ENCODE data around the gene SUN5.
"Not testable (repeated sequence)": the region's sequence is repeated elsewhere in the genome, so short reads cannot be mapped to it uniquely, and the experiment has no call there.

The SUN5 gene

DNA sequence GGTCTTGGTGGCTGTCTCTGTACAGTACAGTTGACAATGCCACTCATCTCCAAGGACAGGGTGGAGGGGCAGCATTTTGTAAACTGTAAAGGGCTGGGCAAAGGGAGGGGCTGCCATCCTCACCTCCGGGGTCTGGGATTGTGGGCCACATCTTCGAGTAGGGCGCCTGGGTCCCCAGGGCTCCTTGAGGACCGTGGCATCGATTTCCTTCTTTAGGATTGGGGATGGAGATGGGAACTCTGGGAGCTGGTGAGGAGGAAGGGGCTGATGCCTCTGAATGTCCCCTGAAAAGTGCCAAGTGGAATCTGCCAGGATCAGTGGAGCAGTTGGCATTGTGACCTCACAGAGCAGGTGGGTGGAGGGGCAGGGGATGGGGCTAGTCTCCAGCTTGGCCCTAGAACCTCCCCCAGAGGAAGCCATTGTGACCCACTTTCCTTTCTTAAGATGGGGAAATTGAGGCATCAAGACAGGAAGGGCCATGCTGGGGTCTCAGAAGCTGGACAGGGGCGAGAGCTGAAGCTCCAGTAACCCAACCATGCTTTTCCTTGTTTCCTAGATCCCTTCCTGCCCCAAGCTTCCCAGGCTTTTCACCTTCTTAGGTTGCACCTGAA, at the start of gene SUN5:
SUN5 (minus strand) TSS at position 293 of the 611 bp plus-strand sequence; CDS start at position 200, 93 bp downstream.
- no peak for DNase-seq (ENCODE audit: low read depth)

- DNase-seq (ENCODE audit: low read depth) = no peak
Measured at GRCh38 chr20:33053291-33054106, 49.3 kb upstream of the SUN5 start, which contains the start of gene BPIFB3. Gene BPIFB3, plus strand, starts transcription at chr20:33053903. Its CDS starts 1,533 bp downstream, at chr20:33055436.

DNA sequence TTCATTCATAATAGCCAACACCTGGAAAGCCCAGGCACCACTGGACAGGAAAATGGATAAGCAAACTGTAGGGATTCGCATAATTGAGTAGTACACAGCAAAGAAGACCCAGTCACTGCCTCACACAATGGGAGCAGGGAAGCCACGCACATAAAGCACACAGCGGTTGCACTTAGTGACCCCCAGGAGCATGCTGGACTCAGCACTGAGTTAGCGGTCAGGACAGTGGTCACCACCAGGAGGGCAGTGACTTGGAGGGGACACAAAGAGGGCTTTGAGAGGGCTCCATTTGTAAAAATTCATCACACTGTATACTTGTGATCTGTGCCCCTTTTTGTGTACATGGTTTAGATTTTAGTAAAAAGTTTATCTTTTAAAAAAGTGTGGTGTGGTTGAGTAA, 47.1 kb upstream of the SUN5 start:
- DNase-seq (ENCODE audit: low read depth) = no peak

DNA sequence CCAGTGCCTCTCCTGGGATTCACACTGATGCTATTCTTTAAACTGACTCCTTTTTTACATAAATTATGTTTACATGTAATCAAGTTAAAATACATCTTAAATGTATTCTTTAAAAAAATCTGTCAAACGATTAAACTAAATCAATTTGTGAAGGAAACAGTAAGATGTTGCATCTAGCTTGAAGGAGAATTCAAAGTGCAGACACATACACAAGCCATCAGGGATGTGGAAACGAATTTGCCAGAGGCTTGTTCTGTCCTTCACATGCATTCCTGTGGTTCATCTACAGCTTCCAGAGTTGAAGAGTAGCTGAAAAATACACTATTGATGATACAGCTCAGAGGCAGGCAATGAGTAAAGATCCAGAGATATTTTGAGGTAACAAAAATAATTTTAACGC, 42.2 kb upstream of the SUN5 start:
- DNase-seq (ENCODE audit: low read depth) = no peak

DNA sequence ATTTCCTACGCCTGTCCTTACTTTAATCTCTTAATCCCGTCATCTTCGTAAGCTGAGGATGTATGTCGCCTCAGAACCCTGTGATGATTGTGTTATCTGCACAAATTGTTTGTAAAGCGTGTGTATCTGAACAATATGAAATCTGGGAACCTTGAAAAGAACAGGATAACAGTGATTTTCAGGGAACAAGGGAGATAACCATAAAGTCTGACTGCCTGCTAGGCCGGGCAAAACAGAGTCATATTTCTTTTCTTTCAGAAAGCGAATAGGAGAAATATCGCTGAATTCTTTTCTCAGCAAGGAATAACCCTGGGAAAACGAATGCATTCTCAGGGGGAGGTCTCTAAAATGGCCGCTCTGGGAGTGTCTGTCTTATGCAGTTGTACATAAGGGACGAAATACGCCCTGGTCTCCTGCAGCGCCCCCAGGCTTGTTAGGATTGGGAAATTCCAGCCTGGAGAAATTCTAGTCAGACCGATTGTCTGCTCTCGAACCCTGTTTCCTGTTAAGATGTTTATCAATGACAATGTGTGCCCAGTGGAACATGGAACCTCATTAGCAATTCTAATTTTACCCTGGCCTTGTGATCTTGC, 41.0 kb upstream of the SUN5 start:
- not testable (repeated sequence) for DNase-seq (ENCODE audit: low read depth)

DNA sequence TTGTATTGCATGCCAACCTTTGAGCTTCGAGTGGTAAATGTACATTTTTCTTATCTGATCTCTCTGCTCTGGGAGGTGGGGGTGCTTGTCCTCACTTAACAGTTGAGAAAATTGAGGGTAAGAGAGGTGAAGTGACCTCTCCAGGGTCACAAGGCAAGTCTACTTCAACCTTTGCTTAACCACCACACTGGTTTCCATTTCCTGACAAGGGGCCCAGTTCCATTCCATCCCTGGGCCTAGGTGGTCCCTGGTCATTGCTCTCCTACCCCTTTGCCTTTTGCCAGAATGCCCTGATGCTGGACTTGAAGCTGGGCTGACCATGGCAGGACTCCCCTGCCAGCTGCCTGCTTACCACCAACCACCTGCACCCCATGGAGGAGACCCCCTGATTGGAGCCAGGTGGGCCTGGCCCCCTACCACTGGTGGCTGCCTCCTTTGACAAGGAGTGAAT, 39.5 kb upstream of the SUN5 start:
- DNase-seq (ENCODE audit: low read depth) = no peak

DNA sequence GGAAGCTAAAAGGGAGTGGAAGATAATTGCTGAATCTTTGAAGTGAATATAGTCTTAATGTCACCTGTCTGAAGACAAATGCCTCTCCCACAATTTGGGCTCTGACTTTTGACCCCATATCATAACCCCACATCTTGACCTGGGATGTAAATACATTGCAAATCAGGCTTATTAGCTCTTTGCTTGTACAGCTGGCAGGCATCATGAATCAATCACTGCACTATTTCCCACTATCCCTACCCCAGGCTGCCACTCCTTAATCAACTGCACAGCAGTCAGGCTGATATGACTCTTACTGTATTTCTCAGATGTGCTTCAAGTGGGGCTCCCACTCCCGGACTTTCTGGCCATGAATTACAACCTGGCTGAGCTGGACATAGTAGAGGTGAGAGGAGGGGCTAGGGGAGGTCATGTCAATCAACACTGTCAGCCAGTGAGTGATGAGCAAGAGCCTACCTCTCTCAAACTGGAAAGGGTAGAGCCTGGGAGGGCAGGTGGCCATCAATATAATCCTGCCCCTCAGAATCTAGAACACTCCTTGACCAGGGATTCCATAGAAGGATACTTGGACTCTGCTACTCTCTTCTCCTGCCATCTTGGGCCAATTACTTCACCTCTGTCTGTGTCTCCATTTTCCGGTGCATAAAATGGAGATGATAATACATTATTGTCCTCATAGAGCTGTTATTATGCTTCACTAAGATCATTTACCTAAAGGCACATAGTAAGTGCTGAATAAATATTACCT, 38.9 kb upstream of the SUN5 start:
- no peak for DNase-seq (ENCODE audit: low read depth)

DNA sequence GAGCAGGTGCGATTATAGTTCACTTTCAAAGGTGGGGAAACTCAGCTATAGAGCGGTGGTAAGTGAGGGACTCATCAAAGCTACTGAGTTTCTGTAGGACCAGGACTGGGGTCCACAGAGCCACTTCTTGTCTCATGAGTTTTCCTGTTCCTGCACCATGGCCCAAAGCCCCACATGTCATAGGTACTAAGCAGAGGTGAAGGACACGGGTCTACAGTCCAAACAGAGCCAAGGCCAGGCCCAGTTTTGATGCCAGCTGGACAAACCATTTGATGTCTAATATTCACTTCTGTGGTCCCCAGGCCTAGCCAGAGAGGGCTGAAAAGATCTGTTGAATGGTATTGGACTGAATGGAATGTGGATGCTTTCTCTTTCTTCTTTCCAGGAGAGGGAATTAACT, 38.2 kb upstream of the SUN5 start:
- no peak for DNase-seq (ENCODE audit: low read depth)

- no peak for DNase-seq (ENCODE audit: low read depth)
Measured at GRCh38 chr20:33038243-33038642, 34.0 kb upstream of the SUN5 start.

DNA sequence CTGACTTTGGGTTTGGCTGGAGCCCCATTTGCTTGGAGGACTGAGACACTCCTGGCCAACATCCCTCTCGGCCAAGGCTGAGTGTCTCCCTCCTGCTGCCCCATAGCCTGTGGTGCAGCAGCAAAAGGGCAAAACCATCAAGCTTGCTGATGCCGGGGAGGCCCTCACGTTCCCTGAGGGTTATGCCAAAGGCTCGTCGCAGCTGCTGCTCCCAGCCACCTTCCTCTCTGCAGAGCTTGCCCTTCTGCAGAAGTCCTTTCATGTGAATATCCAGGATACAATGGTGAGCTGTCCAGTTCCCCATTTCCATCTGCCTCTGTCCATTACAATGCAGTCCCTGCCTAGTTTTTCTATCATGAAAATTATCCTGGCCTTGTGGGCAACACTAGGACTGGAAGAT, 33.2 kb upstream of the SUN5 start:
- DNase-seq (ENCODE audit: low read depth) = no peak

DNA sequence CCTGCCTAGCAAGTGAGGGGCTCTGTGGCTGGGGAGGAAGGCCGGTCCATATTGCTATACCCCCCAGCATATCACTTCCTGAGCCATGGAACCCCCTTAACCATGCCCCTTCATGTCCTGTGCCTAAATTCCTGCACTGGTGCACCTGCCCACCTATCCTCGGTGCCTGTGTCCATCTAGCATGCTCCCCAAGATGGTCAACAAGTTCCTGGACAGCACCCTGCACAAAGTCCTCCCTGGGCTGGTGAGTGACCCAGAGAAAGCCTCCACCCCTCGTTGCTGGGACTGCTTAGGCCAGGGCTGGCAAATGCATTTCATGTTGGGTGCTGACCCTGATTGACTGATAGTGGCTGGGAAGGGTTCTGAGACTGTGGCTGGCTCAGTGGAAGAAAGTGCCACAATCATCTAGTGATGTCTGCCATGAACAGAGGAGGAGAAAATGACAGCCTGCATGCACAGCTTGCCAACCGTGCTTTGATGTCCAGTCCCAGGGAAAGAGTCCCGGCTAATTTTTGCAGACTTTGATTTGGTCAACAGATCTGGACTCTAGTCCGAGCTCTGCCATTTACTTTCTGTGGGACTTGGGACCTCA, 30.8 kb upstream of the SUN5 start:
- DNase-seq (ENCODE audit: low read depth) = no peak

GRCh38 chr20:33034115-33034514, 29.9 kb upstream of the SUN5 start:
- DNase-seq (ENCODE audit: low read depth) = no peak

GRCh38 chr20:33033381-33033780, 29.1 kb upstream of the SUN5 start:
- DNase-seq (ENCODE audit: low read depth) = no peak

- no peak for DNase-seq (ENCODE audit: low read depth)
Measured at GRCh38 chr20:33032555-33032954, 28.3 kb upstream of the SUN5 start.

GRCh38 chr20:33031531-33031930, 27.3 kb upstream of the SUN5 start, which contains the start of gene BPIFB6:
Gene BPIFB6, plus strand, starts transcription at chr20:33031648. Its CDS starts 0 bp downstream, at chr20:33031648.
- no peak for DNase-seq (ENCODE audit: low read depth)

DNA sequence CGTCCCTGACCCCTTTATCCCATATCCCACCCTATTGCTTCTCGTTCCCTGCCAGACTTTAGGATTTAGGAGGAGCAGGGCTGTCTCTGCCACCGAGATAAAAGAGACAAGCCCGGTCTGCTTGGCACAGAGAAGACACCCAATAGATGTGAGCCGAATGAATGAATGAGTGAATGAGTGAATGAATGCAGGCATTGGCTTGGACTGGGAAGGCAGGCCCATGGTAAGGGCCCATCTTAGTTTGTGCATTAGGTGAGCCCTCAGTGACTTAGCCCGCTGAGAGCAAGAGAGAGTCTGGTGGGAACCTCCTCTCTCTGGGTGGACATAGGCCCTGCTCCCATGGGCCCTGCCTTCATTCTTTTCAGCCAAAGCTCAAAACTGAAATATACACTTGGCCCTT, 26.3 kb upstream of the SUN5 start:
- DNase-seq (ENCODE audit: low read depth) = no peak

GRCh38 chr20:33030076-33030475, 25.8 kb upstream of the SUN5 start:
- no peak for DNase-seq (ENCODE audit: low read depth)

- no peak for DNase-seq (ENCODE audit: low read depth)
Measured at GRCh38 chr20:33028875-33029274, 24.6 kb upstream of the SUN5 start.

DNA sequence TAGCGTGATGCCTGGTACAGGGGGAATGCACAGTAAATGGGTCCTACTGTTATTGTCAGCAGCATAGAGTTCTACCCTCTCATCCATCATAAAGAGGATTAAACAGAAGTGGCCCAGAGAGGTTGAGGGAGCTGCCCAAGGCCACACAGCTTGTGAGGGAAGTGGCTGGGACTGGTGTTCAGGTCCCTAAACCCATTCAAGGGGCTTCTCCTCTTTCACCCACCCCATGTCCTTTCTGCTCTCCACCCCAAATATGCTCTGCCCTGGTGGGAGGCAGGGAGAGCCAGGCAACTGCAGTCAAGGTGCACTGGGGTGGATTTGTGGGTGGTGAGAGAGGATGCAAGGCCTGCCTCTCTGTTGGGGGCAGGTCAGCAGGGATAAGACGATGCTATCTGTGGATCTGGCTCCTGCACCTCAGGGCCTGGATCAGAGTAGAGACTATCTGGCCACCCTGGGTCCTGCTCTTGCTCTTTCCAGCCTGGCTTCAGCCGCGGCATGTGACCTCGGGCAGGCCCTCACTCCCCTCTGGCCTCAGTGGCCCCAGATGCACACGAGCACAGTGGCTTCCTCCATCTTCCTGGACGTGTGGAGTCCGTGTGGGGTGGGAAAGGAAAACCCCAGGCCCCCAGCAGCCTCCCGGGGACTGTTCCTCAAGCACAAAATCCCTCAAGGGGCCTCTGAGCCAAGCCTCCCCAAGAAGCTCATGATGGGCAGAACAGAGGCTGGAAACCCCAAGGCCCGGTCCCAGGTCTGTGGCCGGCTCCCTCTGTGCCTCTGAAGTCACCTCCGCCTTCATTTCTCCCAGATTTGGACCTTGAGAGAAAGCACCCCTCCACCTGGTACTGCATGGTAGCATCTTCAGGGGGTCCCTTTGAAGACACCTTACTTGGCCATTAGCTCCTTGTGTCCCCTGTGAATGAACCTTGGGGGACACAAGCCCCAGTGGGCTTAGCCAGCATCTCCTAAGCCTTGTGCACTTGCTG, 23.8 kb upstream of the SUN5 start:
- no peak for DNase-seq (ENCODE audit: low read depth)

Measured in stimulated activated CD8-positive, alpha-beta memory T cell treated with anti-CD3 and anti-CD28 coated beads, Interleukin-4, amount 100 ng/mL, for 24 hours (primary cell).